ENCODE measurements around the gene TMEM273.

GRCh38 chr10:49120911-49121310, 67.3 kb downstream of the TMEM273 start:
- TF ChIP-seq CEBPB (IDR thresholded peaks at IDR 0.05) (no peak), FOXM1 (IDR thresholded peaks at IDR 0.05; ENCODE audit: borderline replicate concordance, low read depth) (no peak), EP300 (IDR thresholded peaks at IDR 0.05; ENCODE audit: borderline replicate concordance) (no peak), RAD21 (IDR thresholded peaks at IDR 0.05; ENCODE audit: low read depth) (no peak), TAF1 (IDR thresholded peaks at IDR 0.05; ENCODE audit: low read depth) (no peak), REST (IDR thresholded peaks at IDR 0.05; ENCODE audit: low read depth) (no peak), MAX (IDR thresholded peaks at IDR 0.05) (no peak), YY1 (IDR thresholded peaks at IDR 0.05; ENCODE audit: low read depth) (no peak), CREB1 (IDR thresholded peaks at IDR 0.05; ENCODE audit: low read depth) (no peak), TCF12 (IDR thresholded peaks at IDR 0.05; ENCODE audit: low read depth) (no peak), TEAD4 (IDR thresholded peaks at IDR 0.05) (no peak)
- TF ChIP-seq, protein P1, sequence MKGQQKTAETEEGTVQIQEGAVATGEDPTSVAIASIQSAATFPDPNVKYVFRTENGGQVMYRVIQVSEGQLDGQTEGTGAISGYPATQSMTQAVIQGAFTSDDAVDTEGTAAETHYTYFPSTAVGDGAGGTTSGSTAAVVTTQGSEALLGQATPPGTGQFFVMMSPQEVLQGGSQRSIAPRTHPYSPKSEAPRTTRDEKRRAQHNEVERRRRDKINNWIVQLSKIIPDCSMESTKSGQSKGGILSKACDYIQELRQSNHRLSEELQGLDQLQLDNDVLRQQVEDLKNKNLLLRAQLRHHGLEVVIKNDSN (IDR thresholded peaks at IDR 0.05): no peak
